Lower lobe of right lung (tissue), 2 donors: ENCODE results near the gene MFN2. TPM values are rescaled to one million over a fixed set of nuclear protein-coding genes. Genes with fewer than 3 reads are reported as not detected.

Experiments
- ATAC-seq, 2 donors: fragments of 200-7000 bp; cut with Tn5 transposase; one replicate each; pipeline ENCODE4 v1.9.1; 2020 to 2022; ENCODE audit warnings: mild to moderate bottlenecking in 2 of 2, moderate library complexity in 2 of 2
- DNase-seq: peaks from one replicate; pipeline ENCODE4 v3.0.0-alpha.2; 2020
- H3K27ac ChIP-seq: fragments of 200-600 bp; one replicate; pipeline ENCODE4 v1.8.0; 2022
- H3K27me3 ChIP-seq: fragments of 200-600 bp; one replicate; pipeline ENCODE4 v1.8.0; 2022; ENCODE audit warnings: low read depth
- H3K36me3 ChIP-seq: fragments of 200-600 bp; one replicate; pipeline ENCODE4 v1.8.0; 2022; ENCODE audit warnings: mild to moderate bottlenecking
- H3K4me1 ChIP-seq: fragments of 200-600 bp; one replicate; pipeline ENCODE4 v1.8.0; 2022
- H3K4me3 ChIP-seq: fragments of 200-600 bp; one replicate; pipeline ENCODE4 v1.8.0; 2022; ENCODE audit warnings: mild to moderate bottlenecking
- H3K9me3 ChIP-seq: fragments of 200-600 bp; one replicate; pipeline ENCODE4 v1.8.0; 2022
- intact Hi-C: fragments of 100-400 bp; cut with DNase I; formaldehyde crosslinking; loops from one replicate; pipeline ENCODE4 v1.11.0; 2022
- total RNA-seq: library from RNA; stranded (reverse); fragmentation: NEBNext Ultra II Directional; extraction: Animal tissue kit (Norgen Biotek cat#: 25700); gene quantifications from one replicate; pipeline ENCODE4 v1.2.1, GENCODE V29; 2021
- TF ChIP-seq, protein P1 (sequence below): fragments of 200-600 bp; IDR thresholded peaks from one replicate; pipeline ENCODE4 v1.8.0; 2022; ENCODE audit warnings: antibody characterized with exemption, mild to moderate bottlenecking
- donor health status: DM: no; HTN: yes; CAD: no; lungs with severe emphysema.

MFN2 gene
- total RNA-seq, 1 donor from 2014 or later = 72.2 TPM

DNA sequence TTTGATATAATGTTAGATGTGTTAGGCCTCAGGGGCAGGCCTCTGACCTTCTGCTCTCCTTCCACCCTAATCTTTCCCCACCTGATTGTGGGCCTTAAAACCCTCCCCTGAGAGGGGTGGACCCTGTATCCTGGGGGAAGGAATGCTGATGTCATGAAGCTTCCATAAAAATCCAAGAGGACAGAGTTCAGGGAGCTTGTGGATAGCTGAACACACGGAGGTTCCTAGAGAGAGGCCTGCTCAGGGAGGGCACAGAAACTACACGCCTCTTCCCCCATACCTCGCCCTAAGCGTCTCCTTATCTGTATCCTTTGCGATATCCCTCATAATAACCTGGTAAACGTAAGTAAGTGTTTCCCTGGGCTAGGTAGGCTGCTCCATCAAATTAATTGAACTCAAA is 4.3 kb downstream of the MFN2 start:
- ATAC-seq = no peak
- TF ChIP-seq, protein P1, sequence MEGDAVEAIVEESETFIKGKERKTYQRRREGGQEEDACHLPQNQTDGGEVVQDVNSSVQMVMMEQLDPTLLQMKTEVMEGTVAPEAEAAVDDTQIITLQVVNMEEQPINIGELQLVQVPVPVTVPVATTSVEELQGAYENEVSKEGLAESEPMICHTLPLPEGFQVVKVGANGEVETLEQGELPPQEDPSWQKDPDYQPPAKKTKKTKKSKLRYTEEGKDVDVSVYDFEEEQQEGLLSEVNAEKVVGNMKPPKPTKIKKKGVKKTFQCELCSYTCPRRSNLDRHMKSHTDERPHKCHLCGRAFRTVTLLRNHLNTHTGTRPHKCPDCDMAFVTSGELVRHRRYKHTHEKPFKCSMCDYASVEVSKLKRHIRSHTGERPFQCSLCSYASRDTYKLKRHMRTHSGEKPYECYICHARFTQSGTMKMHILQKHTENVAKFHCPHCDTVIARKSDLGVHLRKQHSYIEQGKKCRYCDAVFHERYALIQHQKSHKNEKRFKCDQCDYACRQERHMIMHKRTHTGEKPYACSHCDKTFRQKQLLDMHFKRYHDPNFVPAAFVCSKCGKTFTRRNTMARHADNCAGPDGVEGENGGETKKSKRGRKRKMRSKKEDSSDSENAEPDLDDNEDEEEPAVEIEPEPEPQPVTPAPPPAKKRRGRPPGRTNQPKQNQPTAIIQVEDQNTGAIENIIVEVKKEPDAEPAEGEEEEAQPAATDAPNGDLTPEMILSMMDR = no peak

DNA sequence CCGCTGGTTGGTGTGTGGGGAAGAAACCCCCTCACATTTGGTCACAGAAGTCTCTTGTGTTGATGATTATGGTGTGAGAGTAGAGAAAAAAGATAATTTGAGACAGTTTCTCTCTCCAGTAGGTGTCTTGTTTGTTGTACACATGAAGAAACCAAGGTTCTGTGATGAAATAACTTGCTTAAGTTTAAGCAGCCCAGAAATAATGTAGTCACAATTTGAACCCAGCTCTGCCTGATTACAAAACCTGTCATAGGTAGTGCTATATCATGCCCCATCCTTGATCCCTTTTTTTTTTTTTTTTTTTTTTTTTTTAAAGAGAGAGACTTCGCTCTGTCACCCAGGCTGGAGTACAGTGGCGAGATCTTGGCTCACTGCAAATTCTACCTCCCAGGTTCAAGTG is 4.9 kb downstream of the MFN2 start:
- Histone ChIP-seq H3K36me3 (peaks cover 75% of the 10 kb centered on the region), H3K27me3 (no peaks in the 10 kb centered on the region), H3K9me3 (no peaks in the 10 kb centered on the region), H3K4me1 (peaks cover 27% of the 10 kb centered on the region), H3K4me3 (no peak overlapping the region), H3K27ac (peak overlapping the region; percentile 49)
- intact Hi-C loops = no loop called here
- ATAC-seq (no peak), DNase-seq (no peak)
- TF ChIP-seq, protein P1 = no peak

More for the DNA sequence above, 4.3 kb downstream of the MFN2 start:
- intact Hi-C loops = no loop called here
- peak overlapping the region; percentile 18 for H3K27ac ChIP-seq
- DNase-seq = no peak
- H3K4me3 ChIP-seq = no peak overlapping the region
- peaks cover 29% of the 10 kb centered on the region for H3K4me1 ChIP-seq
- H3K9me3 ChIP-seq = no peaks in the 10 kb centered on the region
- no peaks in the 10 kb centered on the region for H3K27me3 ChIP-seq
- H3K36me3 ChIP-seq = peaks cover 69% of the 10 kb centered on the region

DNA sequence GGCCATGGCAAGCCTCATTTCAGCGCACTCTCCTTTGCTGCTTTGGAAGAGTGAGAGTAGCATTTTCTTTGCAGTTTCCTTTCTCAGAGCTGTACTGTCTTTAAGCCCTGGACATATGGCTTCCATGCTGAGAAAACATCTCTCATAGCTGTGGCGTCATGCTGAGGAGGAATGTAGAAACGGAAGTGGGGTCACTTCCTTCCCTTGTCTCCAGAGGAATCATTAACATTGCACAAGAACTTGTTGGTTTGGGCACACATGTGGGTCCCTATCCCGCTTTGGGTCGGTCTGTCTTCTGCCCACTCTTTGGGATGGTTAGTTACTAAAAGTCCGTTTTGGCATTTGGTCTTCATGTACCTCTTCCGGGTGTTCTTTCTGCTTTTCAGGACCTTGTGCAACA is 5.6 kb downstream of the MFN2 start:
- intact Hi-C loops = no loop called here
- Histone ChIP-seq H3K27ac (peak overlapping the region; percentile 49), H3K9me3 (no peaks in the 10 kb centered on the region), H3K27me3 (no peaks in the 10 kb centered on the region), H3K4me1 (peaks cover 26% of the 10 kb centered on the region), H3K4me3 (no peak overlapping the region), H3K36me3 (peaks cover 82% of the 10 kb centered on the region)
- ATAC-seq (peak in 1 of 2 donors; percentile 25), DNase-seq (no peak)
- TF ChIP-seq, protein P1 = no peak

DNA sequence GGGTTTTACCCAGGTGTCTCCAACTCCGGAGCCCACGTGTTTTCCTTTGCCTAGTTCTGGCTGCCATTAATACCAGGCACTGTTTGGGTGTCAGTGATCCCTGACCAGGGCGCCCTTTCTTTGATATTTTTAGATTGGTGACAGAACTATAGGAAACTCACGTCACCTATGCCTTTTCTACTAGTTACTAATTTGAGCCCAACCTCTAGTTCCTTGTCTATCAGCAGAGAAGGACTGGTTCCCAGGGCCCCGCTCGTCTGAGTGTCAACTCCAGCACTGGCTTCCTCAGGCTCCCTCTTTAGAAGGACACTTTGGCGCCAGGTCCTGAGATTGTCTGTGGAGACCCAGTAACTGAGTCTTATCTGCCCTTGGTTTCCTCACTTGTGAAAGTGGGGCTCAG is 9.4 kb downstream of the MFN2 start:
- TF ChIP-seq, protein P1 = no peak
- Histone ChIP-seq H3K36me3 (peaks cover 86% of the 10 kb centered on the region), H3K4me3 (no peak overlapping the region), H3K9me3 (no peaks in the 10 kb centered on the region), H3K27me3 (no peaks in the 10 kb centered on the region), H3K4me1 (peaks cover 24% of the 10 kb centered on the region), H3K27ac (peak overlapping the region; percentile 74)
- no peak for DNase-seq
- intact Hi-C loops = no loop called here
- ATAC-seq = no peak

DNA sequence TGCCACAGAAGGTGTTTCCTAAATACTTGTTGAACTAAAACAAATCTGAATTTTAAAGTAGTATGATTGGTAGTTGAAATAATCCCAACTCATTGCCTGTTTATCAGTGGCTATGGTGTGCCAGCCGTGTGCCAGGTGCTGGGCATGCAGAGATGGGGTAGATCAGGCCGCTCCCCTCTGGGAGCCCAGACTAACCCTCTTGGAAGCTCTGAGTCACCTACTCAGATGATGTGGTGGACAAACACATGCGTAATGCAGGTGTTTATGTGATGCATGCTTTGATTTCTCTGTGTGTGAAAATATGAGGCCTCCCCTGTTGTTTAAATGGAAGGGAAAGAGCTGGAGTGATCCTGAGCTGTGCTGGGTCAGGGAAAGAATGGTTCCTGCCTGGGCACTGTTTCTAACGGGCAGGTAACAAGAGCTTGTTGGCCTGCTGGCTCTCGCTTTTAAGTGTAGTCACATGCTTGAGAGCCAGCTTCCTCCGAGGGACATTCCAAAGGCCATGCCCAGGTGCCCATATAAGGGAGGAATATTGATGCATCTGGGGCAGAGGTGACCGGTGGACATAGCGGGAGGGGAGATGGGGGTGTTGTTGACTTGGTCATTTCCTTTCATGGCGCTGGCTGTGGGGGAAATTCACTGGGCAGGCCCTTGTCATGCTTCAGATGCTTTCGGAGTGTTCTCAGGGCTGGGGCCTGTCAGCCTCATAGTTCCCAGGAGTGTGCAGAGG is 10.2 kb downstream of the MFN2 start:
- Histone ChIP-seq H3K27me3 (no peaks in the 10 kb centered on the region), H3K36me3 (peaks cover 88% of the 10 kb centered on the region), H3K9me3 (no peaks in the 10 kb centered on the region), H3K4me3 (no peak overlapping the region), H3K27ac (peak overlapping the region; percentile 74), H3K4me1 (peaks cover 23% of the 10 kb centered on the region)
- TF ChIP-seq, protein P1 = no peak
- ATAC-seq = peak; percentile 91 to 93
- intact Hi-C loops = no loop called here
- peak; percentile 63 for DNase-seq
